ENCODE data around the gene SLC6A11. TPM values are rescaled to one million over a fixed set of nuclear protein-coding genes. Genes with fewer than 3 reads are reported as not detected.

SLC6A11 gene
- polyA plus RNA-seq, 1 experiment, result not detected

- TF ChIP-seq CTCF (IDR thresholded peaks at IDR 0.05; ENCODE audit: insufficient read depth, low read depth, low read length), result no peak
- ChIA-PET CTCF (no interaction called here), POLR2A (no interaction called here)
- H3K4me3 ChIP-seq (ENCODE audit: low read depth, low read length), result no peak overlapping the region
- H3K27me3 ChIP-seq (ENCODE audit: control insufficient read depth, insufficient read depth, low read length), result peaks cover 3% of the 10 kb centered on the region; the same call in 1 of the 2 replicates
- DNase-seq (ENCODE audit: low read depth), result no peak
- no peaks in the 10 kb centered on the region for H3K36me3 ChIP-seq (ENCODE audit: control insufficient read depth, insufficient read depth, low read length)
Measured at GRCh38 chr3:10815487-10815886, 541 bp upstream of the SLC6A11 start.

- H3K27me3 ChIP-seq (ENCODE audit: control insufficient read depth, insufficient read depth, low read length), result peaks cover 3% of the 10 kb centered on the region; the same call in 1 of the 2 replicates
- no peak for TF ChIP-seq CTCF (IDR thresholded peaks at IDR 0.05; ENCODE audit: insufficient read depth, low read depth, low read length)
- POLR2A ChIA-PET, result no interaction called here
- no peak for DNase-seq (ENCODE audit: low read depth)
- CTCF ChIA-PET, result no interaction called here
- H3K36me3 ChIP-seq (ENCODE audit: control insufficient read depth, insufficient read depth, low read length), result no peaks in the 10 kb centered on the region
- H3K4me3 ChIP-seq (ENCODE audit: low read depth, low read length), result no peak overlapping the region
Measured at GRCh38 chr3:10816863-10817253, 830 bp downstream of the SLC6A11 start.

GRCh38 chr3:10817506-10817905 is 1.5 kb downstream of the SLC6A11 start:
- POLR2A ChIA-PET, result no interaction called here
- no peak for DNase-seq (ENCODE audit: low read depth)
- CTCF ChIA-PET, result no interaction called here
- no peaks in the 10 kb centered on the region for H3K36me3 ChIP-seq (ENCODE audit: control insufficient read depth, insufficient read depth, low read length)
- H3K27me3 ChIP-seq (ENCODE audit: control insufficient read depth, insufficient read depth, low read length), result peaks cover 3% of the 10 kb centered on the region; the same call in 1 of the 2 replicates
- H3K4me3 ChIP-seq (ENCODE audit: low read depth, low read length), result no peak overlapping the region
- TF ChIP-seq CTCF (IDR thresholded peaks at IDR 0.05; ENCODE audit: insufficient read depth, low read depth, low read length), result no peak

GRCh38 chr3:10822055-10822454 is 6.0 kb downstream of the SLC6A11 start:
- ChIA-PET CTCF (no interaction called here), POLR2A (no interaction called here)
- no peak for TF ChIP-seq CTCF (IDR thresholded peaks at IDR 0.05; ENCODE audit: insufficient read depth, low read depth, low read length)
- no peak overlapping the region for H3K4me3 ChIP-seq (ENCODE audit: low read depth, low read length)
- H3K27me3 ChIP-seq (ENCODE audit: control insufficient read depth, insufficient read depth, low read length), result peaks cover 2% of the 10 kb centered on the region; the same call in 1 of the 2 replicates
- H3K36me3 ChIP-seq (ENCODE audit: control insufficient read depth, insufficient read depth, low read length), result no peaks in the 10 kb centered on the region
- DNase-seq (ENCODE audit: low read depth), result no peak

GRCh38 chr3:10822708-10823515 is 6.9 kb downstream of the SLC6A11 start:
- DNase-seq (ENCODE audit: low read depth), result no peak
- ChIA-PET POLR2A (no interaction called here), CTCF (no interaction called here)
- Histone ChIP-seq H3K4me3 (ENCODE audit: low read depth, low read length) (no peak overlapping the region), H3K27me3 (ENCODE audit: control insufficient read depth, insufficient read depth, low read length) (no peaks in the 10 kb centered on the region), H3K36me3 (ENCODE audit: control insufficient read depth, insufficient read depth, low read length) (no peaks in the 10 kb centered on the region)
- TF ChIP-seq CTCF (IDR thresholded peaks at IDR 0.05; ENCODE audit: insufficient read depth, low read depth, low read length), result no peak

Measured in BJ (cell line).